Astrocyte of the spinal cord (primary cell): ENCODE data around the gene EEFSEC.

Source experiments
- DNase-seq: peaks from one replicate; pipeline ENCODE4 v3.0.0; 2011; ENCODE audit warnings: low read depth, low spot score
- H3K4me3 ChIP-seq: 2 replicates; pipeline ENCODE4 v1.5.1; 2011; ENCODE audit warnings: low read depth, mild to moderate bottlenecking, low read length, moderate library complexity
- in situ Hi-C: cut with HindIII; loops from 2 replicates; pipeline ENCODE4 v1.10.0; 2017; ENCODE audit warnings: low sequenced_read_pairs
- TF ChIP-seq, protein P1 (sequence below): IDR thresholded peaks from 2 replicates; pipeline ENCODE4 v1.5.1; 2012; ENCODE audit warnings: low read depth, mild to moderate bottlenecking, low read length, inconsistent platforms

Gene EEFSEC

DNA sequence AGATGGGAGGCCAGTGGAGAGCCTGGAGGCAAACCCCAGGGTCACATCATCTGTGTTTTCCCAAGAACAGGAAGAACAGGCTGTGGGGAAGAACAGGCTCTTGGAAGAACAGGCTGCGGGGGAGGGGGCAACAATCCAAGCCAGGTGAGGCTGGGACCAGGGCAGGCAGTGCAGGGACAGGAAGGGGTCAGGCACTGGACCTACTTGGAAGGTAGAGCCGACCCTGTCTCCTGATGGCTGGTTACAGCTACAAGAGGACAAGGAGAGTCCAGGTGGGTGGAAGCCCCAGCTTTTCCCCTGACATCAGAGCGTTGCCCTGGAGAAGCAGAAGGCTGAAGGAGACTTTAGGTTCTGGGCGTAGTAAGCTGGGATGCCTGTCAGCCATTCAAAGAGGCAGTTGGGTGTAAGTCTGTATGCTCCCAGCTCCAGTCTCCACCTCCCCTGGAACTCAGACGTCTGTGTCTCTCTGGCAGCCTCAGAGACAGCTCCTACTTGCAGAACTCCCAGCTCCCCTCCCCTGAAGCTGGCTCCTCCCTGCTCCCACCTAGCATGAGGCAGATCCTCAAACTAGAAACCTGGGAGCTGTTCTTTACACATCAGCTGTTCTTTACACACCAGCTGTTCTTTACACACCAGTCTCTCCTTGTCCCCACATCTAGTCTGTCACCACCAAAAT, 182.5 kb downstream of the EEFSEC start:
- in situ Hi-C loops: no loop called here
- no peak overlapping the region for H3K4me3 ChIP-seq
- TF ChIP-seq, protein P1, sequence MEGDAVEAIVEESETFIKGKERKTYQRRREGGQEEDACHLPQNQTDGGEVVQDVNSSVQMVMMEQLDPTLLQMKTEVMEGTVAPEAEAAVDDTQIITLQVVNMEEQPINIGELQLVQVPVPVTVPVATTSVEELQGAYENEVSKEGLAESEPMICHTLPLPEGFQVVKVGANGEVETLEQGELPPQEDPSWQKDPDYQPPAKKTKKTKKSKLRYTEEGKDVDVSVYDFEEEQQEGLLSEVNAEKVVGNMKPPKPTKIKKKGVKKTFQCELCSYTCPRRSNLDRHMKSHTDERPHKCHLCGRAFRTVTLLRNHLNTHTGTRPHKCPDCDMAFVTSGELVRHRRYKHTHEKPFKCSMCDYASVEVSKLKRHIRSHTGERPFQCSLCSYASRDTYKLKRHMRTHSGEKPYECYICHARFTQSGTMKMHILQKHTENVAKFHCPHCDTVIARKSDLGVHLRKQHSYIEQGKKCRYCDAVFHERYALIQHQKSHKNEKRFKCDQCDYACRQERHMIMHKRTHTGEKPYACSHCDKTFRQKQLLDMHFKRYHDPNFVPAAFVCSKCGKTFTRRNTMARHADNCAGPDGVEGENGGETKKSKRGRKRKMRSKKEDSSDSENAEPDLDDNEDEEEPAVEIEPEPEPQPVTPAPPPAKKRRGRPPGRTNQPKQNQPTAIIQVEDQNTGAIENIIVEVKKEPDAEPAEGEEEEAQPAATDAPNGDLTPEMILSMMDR: no peak
- DNase-seq: no peak

DNA sequence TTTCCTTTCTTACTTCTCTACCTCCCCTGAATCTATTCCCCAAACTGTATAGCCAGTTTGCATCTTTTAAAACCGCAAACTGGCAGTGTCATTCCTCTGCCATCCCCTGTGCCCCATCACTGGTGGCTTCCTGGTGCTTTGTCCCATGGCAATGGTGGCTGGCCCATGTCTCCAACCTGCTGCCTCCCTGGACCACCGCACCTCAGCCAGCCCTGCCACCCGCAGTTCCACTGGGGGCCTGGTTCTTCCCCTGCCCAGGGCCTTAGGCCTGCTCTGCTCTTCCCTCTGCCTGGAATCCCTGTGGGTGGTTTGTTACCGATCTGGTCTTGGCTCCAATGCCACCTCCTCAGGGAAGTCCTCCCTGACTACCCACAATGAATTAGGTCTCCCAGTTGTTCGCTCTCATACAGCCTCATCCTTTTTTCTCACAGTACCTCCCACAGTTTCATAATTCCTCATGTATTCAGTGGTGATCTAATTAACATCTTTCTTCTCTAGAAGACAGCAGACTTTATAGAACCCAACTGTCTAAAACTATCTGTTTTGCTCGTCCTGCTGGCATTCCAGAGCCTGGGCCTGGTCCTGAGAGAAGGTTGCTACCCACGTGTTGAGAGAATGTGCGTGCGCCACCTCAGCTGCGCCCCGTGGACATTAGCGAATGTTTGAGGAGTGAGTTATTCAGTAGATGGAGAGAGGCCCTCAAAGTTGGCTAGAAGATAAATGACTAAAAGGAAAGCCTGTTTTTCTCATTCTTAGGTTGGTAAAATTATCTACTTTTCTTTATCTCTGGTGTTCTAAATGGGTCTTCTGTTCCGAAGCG, 183.3 kb downstream of the EEFSEC start:
- TF ChIP-seq, protein P1: no peak
- no peak for DNase-seq
- in situ Hi-C loops: no loop called here
- no peak overlapping the region for H3K4me3 ChIP-seq

DNA sequence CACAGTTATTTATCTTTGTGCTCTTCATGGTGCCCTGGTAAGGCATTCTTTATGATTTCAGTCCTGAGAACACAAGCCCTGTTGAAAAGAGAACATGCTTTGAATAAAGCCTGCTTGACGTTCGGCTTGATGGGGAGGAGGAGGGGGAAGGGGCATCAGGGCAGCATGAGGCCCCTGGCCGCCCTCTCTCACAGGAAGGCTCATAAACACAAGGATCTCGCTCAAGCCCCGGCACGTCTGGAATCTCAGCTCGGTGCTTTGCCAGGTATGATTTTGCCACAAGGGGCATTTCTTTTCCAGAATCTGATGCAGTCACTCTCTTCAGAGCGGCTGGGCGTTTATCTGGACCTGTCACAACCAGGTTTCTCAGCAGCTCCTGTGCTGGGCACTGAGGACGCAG, 184.0 kb downstream of the EEFSEC start:
- no peak for DNase-seq
- TF ChIP-seq, protein P1: no peak
- in situ Hi-C loops: no loop called here
- H3K4me3 ChIP-seq: no peak overlapping the region

DNA sequence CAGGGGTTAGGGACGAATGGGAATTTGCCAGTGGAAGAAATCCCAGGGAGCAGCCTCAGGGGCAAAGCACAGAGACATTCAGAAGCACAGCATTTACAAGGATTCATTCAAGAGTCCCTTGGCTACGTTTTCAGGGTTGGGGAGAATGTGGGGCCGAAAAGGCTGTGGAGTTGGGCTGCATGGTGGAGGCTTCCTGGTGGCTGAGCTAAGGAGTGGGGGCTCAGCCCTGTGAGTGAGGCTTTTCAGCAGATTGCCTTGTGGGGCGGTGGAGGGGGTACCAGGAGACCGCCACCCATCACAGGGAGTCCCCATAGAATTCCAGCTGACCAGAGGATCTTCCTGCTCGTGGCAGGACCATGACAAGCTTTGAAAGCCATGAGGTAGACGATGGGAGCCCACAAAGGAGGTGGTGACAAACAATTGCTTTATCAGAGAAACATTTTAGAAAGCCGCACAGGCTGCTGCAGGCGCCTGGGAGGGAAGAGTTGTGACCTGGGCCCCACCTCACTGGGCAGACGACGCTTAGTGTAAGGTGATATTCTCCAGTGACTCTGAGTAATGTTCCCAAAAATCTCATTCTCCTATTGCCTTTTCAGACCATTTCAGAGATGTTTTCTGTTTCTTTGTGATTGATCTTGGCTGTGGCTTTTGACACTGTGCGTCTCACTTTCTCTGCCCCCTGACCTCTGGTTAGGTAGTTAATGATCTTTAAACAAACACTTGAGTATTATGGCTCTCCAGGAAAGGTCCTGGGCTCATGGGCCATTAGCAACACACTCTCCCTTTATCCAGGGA, 185.5 kb downstream of the EEFSEC start:
- no peak overlapping the region for H3K4me3 ChIP-seq
- in situ Hi-C loops: no loop called here
- no peak for DNase-seq
- TF ChIP-seq, protein P1: no peak

DNA sequence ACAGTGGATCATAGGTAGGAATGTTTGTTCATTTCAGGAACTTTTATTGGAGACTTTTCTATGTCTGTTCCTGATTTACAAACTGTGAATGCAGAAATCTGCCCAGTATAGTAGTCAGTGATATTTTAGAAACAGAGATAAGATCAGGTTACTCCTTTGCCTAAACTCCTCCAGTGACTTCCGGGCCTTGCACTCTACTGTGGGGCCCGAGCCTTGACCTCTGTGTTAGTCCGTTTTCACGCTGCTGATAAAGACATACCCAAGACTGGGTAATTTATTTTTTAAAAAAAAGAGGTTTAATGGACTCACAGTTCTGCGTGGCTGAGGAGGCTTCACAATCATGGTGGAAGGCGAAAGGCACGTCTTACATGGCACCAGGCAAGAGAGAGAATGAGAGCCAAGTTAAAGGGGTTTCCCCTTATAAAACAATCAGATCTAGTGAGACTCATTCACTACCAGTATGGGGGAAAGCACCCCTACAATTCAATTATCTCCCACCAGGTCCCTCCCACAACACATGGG, 186.3 kb downstream of the EEFSEC start:
- no peak for DNase-seq
- TF ChIP-seq, protein P1: no peak
- in situ Hi-C loops: no loop called here
- H3K4me3 ChIP-seq: no peak overlapping the region

DNA sequence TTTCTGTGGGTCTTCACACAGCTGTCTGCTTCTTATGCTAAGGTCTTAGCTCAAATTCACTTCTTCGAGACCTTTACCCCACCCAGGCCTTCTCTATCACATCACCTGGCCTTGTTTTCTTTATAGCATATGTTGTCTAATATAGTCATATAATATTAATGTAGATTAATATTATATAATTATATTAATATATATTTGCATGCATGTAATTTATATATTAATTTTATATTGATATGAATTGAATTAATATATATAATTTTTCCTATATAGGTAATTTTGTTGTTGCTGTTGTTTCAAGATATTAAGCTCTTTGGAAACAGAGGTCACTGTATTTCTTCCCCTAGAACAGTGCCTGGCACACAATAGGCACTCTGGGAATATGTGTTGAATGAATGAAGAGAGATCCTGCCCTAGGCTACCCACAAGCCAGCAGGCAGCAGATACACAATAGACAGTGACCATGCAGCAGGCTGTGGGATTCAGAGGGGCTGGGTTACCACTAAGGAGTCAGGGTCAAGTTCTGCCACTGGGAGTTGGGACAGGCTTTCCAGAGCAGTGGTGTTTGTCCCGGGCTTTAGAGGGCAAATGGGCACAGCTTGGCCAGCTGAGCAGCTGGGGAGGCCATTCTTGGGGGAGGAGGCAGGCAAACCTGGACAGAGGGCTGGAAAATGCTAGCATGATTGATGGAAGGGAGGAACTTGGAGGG, 187.1 kb downstream of the EEFSEC start:
- no peak overlapping the region for H3K4me3 ChIP-seq
- TF ChIP-seq, protein P1: no peak
- in situ Hi-C loops: no loop called here
- DNase-seq: no peak
